ENCODE data around the gene ATXN7L1. TPM values are rescaled to one million over a fixed set of nuclear protein-coding genes. Genes with fewer than 3 reads are reported as not detected.

ATXN7L1 gene
- total and polyA plus RNA-seq, 4 donors: 4.2 to 22.5 (median 8.5) TPM

DNA sequence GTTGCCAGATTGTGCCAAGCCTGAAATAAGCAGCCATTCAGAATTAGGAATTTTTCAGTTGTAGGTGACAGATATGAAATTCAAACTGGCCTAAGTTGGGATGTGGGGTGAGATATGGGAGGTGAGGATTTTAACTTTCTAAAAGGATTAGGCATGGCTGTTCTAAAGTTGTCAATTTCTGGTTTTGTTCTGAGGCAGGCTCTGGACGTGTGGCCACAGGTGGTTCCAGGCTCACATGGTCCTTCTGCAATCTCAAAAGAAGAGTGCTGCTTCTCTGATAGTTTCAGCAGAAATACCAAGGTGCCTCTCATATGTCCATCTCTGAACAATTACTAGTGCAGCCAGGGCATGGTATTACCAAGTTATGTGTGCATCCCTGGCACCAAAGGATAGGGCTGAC lies 316.5 kb downstream of the ATXN7L1 start:
- Histone ChIP-seq H3K9ac (ENCODE audit: insufficient read depth in 1 of 2, low read length in 2 of 2) (no peak overlapping the region), H3K4me3 (no peak overlapping the region), H3K9me3 (ENCODE audit: control insufficient read depth in 4 of 4, insufficient read depth in 3 of 4, low read length in 3 of 4) (no peaks in the 10 kb centered on the region), H3K4me1 (ENCODE audit: control insufficient read depth in 5 of 5, insufficient read depth in 5 of 5, low read length in 5 of 5) (no peaks in the 10 kb centered on the region), H3K36me3 (ENCODE audit: control insufficient read depth in 4 of 4, insufficient read depth in 4 of 4, low read length in 4 of 4) (peaks cover 13 to 24% (median 21%) of the 10 kb centered on the region in 4 donors), H3K27ac (ENCODE audit: low read depth in 1 of 2, low read length in 1 of 2) (no peak overlapping the region), H3K27me3 (ENCODE audit: control insufficient read depth in 3 of 3, insufficient read depth in 3 of 3, low read length in 2 of 3) (no peaks in the 10 kb centered on the region)
- DNase-seq: no peak
- no peak for ATAC-seq (ENCODE audit: insufficient read depth, low FRiP score)
- TF ChIP-seq, protein P1, sequence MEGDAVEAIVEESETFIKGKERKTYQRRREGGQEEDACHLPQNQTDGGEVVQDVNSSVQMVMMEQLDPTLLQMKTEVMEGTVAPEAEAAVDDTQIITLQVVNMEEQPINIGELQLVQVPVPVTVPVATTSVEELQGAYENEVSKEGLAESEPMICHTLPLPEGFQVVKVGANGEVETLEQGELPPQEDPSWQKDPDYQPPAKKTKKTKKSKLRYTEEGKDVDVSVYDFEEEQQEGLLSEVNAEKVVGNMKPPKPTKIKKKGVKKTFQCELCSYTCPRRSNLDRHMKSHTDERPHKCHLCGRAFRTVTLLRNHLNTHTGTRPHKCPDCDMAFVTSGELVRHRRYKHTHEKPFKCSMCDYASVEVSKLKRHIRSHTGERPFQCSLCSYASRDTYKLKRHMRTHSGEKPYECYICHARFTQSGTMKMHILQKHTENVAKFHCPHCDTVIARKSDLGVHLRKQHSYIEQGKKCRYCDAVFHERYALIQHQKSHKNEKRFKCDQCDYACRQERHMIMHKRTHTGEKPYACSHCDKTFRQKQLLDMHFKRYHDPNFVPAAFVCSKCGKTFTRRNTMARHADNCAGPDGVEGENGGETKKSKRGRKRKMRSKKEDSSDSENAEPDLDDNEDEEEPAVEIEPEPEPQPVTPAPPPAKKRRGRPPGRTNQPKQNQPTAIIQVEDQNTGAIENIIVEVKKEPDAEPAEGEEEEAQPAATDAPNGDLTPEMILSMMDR (IDR thresholded peaks at IDR 0.05; ENCODE audit: control extremely low read depth, extremely low read depth): no peak
- WGBS, 2 donors: 86 to 89% methylated on average over 1 of the region's 1 CpG

Other genes with a start within 250 kb of the ATXN7L1 start
- 10 to 100 TPM; 54.5 to 80.3 TPM for gene CDHR3, start 86.7 kb upstream of the ATXN7L1 start, total RNA-seq
- gene CDHR3, start 86.7 kb upstream of the ATXN7L1 start, polyA plus RNA-seq: 10 to 100 TPM; 10.5 to 17.6 TPM
- 100 to 1,000 TPM in 1 of 2 donors, 10 to 100 TPM in 1; 71.6 to 114 TPM for gene SYPL1, start 235.7 kb upstream of the ATXN7L1 start, total RNA-seq
- 10 to 100 TPM; 52.7 to 65.2 TPM for gene SYPL1, start 235.7 kb upstream of the ATXN7L1 start, polyA plus RNA-seq

Data from lung (tissue), 12 donors.